WTC11 (cell line): ENCODE results near the gene NHERF1. TPM values are rescaled to one million over a fixed set of nuclear protein-coding genes. Genes with fewer than 3 reads are reported as not detected.

ENCODE experiments used
- ATAC-seq: fragments of 200-7000 bp; cut with Tn5 transposase; 2 replicates; pipeline ENCODE4 v1.10.0; 2021; ENCODE audit warnings: mild to moderate bottlenecking, moderate library complexity
- CTCF ChIA-PET: fragments of 300-600 bp; sonication (Branson Sonifier 250); formaldehyde crosslinking; loops from one replicate; lab custom pipeline; 2021; ENCODE audit warnings: antibody characterized with exemption; lab: Charles Lee
- POLR2A ChIA-PET: fragments of 350-600 bp; sonication (Branson Sonifier 250); formaldehyde crosslinking; loops from one replicate; lab custom pipeline; 2021; ENCODE audit warnings: antibody characterized with exemption; lab: Charles Lee
- DNase-seq: peaks from one replicate; pipeline ENCODE4 v3.0.0; 2021; ENCODE audit warnings: low spot score
- H3K27ac Mint-ChIP-seq: 2 replicates; pipeline ENCODE4 v1.8.0; 2021; ENCODE audit warnings: mixed read lengths
- H3K27me3 Mint-ChIP-seq: 2 replicates; pipeline ENCODE4 v1.8.0; 2021; ENCODE audit warnings: low read depth, mild to moderate bottlenecking, moderate library complexity, mixed read lengths
- H3K36me3 Mint-ChIP-seq: 2 replicates; pipeline ENCODE4 v1.8.0; 2021; ENCODE audit warnings: mixed read lengths
- H3K4me1 Mint-ChIP-seq: 2 replicates; pipeline ENCODE4 v1.8.0; 2022; ENCODE audit warnings: mixed read lengths
- H3K4me3 Mint-ChIP-seq: 2 replicates; pipeline ENCODE4 v1.8.0; 2021; ENCODE audit warnings: mild to moderate bottlenecking, moderate library complexity, mixed read lengths
- H3K9me3 Mint-ChIP-seq: 2 replicates; pipeline ENCODE4 v1.8.0; 2021; ENCODE audit warnings: mixed read lengths
- CBFB ChIP-seq: sonication (generic); formaldehyde crosslinking; IDR thresholded peaks from 2 replicates; pipeline ENCODE4 v1.8.1; 2022; ENCODE audit warnings: mild to moderate bottlenecking, low read depth, missing genetic modification reagents
- CREB1 ChIP-seq: sonication (generic); formaldehyde crosslinking; IDR thresholded peaks from 2 replicates; pipeline ENCODE4 v1.8.0; 2023; ENCODE audit warnings: mild to moderate bottlenecking, missing genetic modification reagents
- ESRRA ChIP-seq: sonication (generic); formaldehyde crosslinking; IDR thresholded peaks from 2 replicates; pipeline ENCODE4 v1.8.1; 2022; ENCODE audit warnings: mild to moderate bottlenecking, missing genetic modification reagents, borderline replicate concordance
- ETV6 ChIP-seq: sonication (generic); formaldehyde crosslinking; IDR thresholded peaks from 2 replicates; pipeline ENCODE4 v1.8.1; 2022; ENCODE audit warnings: mild to moderate bottlenecking, missing genetic modification reagents
- FOXK1 ChIP-seq: sonication (generic); formaldehyde crosslinking; IDR thresholded peaks from 2 replicates; pipeline ENCODE4 v1.8.0; 2022; ENCODE audit warnings: mild to moderate bottlenecking, moderate library complexity, missing genetic modification reagents
- FOXP1 ChIP-seq: sonication (generic); formaldehyde crosslinking; IDR thresholded peaks from 2 replicates; pipeline ENCODE4 v1.8.0; 2022; ENCODE audit warnings: missing genetic modification reagents, mild to moderate bottlenecking, moderate library complexity, borderline replicate concordance
- GABPB1 ChIP-seq: sonication (generic); formaldehyde crosslinking; IDR thresholded peaks from 2 replicates; pipeline ENCODE4 v1.8.1; 2023; ENCODE audit warnings: mild to moderate bottlenecking, missing genetic modification reagents
- JUN ChIP-seq: sonication (generic); formaldehyde crosslinking; IDR thresholded peaks from 2 replicates; pipeline ENCODE4 v1.8.0; 2023; ENCODE audit warnings: mild to moderate bottlenecking, missing genetic modification reagents
- MXD4 ChIP-seq: fragments of 250-450 bp; sonication (Bioruptor Pico); IDR thresholded peaks from 2 replicates; pipeline ENCODE4 v1.8.0; 2021; ENCODE audit warnings: mild to moderate bottlenecking, moderate library complexity, borderline replicate concordance
- NFE2L1 ChIP-seq: sonication (generic); formaldehyde crosslinking; IDR thresholded peaks from 2 replicates; pipeline ENCODE4 v1.8.1; 2023; ENCODE audit warnings: missing genetic modification reagents
- NFYB ChIP-seq: sonication (generic); formaldehyde crosslinking; conservative IDR thresholded peaks from 2 replicates; pipeline ENCODE4 v1.8.0; 2022; ENCODE audit warnings: low read depth, missing genetic modification reagents
- NR1H2 ChIP-seq: sonication (generic); formaldehyde crosslinking; IDR thresholded peaks from 2 replicates; pipeline ENCODE4 v1.9.0; 2021; ENCODE audit warnings: mild to moderate bottlenecking, moderate library complexity, missing genetic modification reagents
- SMAD3 ChIP-seq: sonication (generic); formaldehyde crosslinking; IDR thresholded peaks from 2 replicates; pipeline ENCODE4 v1.8.0; 2022; ENCODE audit warnings: missing genetic modification reagents, mild to moderate bottlenecking, borderline replicate concordance
- SP1 ChIP-seq: sonication (generic); formaldehyde crosslinking; conservative IDR thresholded peaks from 2 replicates; pipeline ENCODE4 v1.8.1; 2022; ENCODE audit warnings: missing genetic modification reagents
- total RNA-seq: library from RNA; stranded (reverse); gene quantifications from 3 replicates; pipeline ENCODE4 v1.2.3, GENCODE V29; 2021
- TF ChIP-seq, protein P1 (sequence below): sonication (generic); formaldehyde crosslinking; IDR thresholded peaks from 2 replicates; pipeline ENCODE4 v1.8.1; 2023; ENCODE audit warnings: mild to moderate bottlenecking, missing genetic modification reagents, moderate library complexity
- TF ChIP-seq, protein P2 (sequence below): sonication (generic); formaldehyde crosslinking; IDR thresholded peaks from 2 replicates; pipeline ENCODE4 v1.8.1; 2022; ENCODE audit warnings: low read depth, mild to moderate bottlenecking, moderate library complexity, missing genetic modification reagents, borderline replicate concordance
- TF ChIP-seq, protein P3 (sequence below): sonication (generic); formaldehyde crosslinking; IDR thresholded peaks from 2 replicates; pipeline ENCODE4 v1.8.0; 2022; ENCODE audit warnings: mild to moderate bottlenecking, missing genetic modification reagents
- TF ChIP-seq, protein P4 (sequence below): sonication (generic); formaldehyde crosslinking; IDR thresholded peaks from 2 replicates; pipeline ENCODE4 v1.8.1; 2022; ENCODE audit warnings: mild to moderate bottlenecking, moderate library complexity, missing genetic modification reagents
- TF ChIP-seq, protein P5 (sequence below): sonication (generic); formaldehyde crosslinking; IDR thresholded peaks from 2 replicates; pipeline ENCODE4 v1.8.0; 2022; ENCODE audit warnings: missing genetic modification reagents
- TF ChIP-seq, protein P6 (sequence below): sonication (generic); formaldehyde crosslinking; IDR thresholded peaks from 2 replicates; pipeline ENCODE4 v1.8.0; 2023; ENCODE audit warnings: missing genetic modification reagents, mild to moderate bottlenecking, borderline replicate concordance
- TF ChIP-seq, protein P7 (sequence below): fragments of 250-450 bp; sonication (Bioruptor Pico); IDR thresholded peaks from 2 replicates; pipeline ENCODE4 v1.9.0; 2021; ENCODE audit warnings: moderate library complexity, mild to moderate bottlenecking, inconsistent platforms, borderline replicate concordance

NHERF1 gene
- total RNA-seq, 1 experiment from 2014 or later, result 111 TPM

DNA sequence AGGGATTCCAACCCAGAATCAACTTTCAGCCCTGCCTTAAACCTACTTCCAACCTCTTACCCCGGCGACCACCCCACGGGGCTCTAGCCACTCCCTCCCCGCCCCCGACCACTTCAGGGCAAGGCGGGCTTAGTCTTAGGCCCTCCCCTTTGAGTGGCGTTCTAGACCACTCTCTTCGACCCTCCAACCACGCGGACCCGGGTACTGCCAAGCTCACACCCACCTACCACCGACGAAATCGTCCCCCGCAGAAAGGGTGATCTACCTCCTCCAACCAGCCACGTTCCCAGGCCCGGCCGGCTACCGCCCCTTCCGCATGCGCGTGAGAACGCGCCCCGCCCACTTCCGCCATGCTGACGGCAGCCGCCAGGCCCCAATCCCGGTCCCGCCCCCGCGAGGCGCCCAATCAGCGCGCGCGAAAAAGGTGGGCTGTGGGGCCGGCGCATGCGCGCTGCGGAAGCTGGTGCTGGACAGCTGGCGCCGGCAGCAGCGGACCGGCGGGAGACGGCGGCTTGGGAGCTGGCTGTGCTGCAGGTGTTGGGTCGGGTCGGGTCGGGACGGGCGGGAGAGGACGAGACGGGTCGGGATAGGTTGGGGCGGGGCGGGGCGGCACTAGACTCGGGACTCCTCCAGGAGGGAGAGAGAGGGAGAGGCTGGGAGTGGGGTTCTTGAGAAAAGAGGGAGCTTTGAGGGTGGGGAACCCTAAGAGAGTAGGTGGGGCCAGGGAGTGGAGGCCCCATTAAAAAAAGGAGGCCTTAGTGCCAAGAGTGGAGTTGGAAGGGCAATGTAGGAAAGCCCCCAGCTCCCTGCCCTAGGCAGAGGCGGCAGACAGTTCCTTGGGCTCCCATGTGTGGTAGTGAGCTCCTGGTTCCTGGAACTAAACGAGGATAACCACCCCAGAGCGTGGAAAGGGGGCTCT lies 27.9 kb downstream of the NHERF1 start, which contains the start of gene NAT9:
TSS of gene NAT9 (minus strand) at position 302 of the 919 bp plus-strand sequence. CDS start 647 bp downstream, outside the sequence.
- DNase-seq (peak; percentile 99), ATAC-seq (peak; percentile 96)
- POLR2A ChIA-PET, result interaction anchor here (0.6 to 2.2 kb wide), 8 partner anchors 17 to 119 kb away, joined by 3 to 14 read pairs (median 4); partner anchors contain the start of genes FDXR and RAB37
- TF ChIP-seq NFE2L1 (CRISPR knock-in tag) (0 out of 2 replicates have a peak, but pooled peaks have one; percentile 63), NFYB (peak; percentile 73), GABPB1 (CRISPR knock-in tag) (peak; percentile 83), SMAD3 (CRISPR knock-in tag) (no peak; the same call in 1 of the 2 replicates), NR1H2 (no peak), MXD4 (CRISPR knock-in tag) (no peak), ESRRA (CRISPR knock-in tag) (peak; percentile 66; the same call in 1 of the 2 replicates), FOXK1 (CRISPR knock-in tag) (peak; percentile 75; the same call in 1 of the 2 replicates), CREB1 (CRISPR knock-in tag) (0 out of 2 replicates have a peak, but pooled peaks have one; percentile 17), SP1 (CRISPR knock-in tag) (peak; percentile 100), CBFB (CRISPR knock-in tag) (0 out of 2 replicates have a peak, but pooled peaks have one; percentile 39), FOXP1 (CRISPR knock-in tag) (0 out of 2 replicates have a peak, but pooled peaks have one; percentile 5), ETV6 (CRISPR knock-in tag) (peak; percentile 44; the same call in 1 of the 2 replicates), JUN (CRISPR knock-in tag) (no peak)
- TF ChIP-seq, protein P1, sequence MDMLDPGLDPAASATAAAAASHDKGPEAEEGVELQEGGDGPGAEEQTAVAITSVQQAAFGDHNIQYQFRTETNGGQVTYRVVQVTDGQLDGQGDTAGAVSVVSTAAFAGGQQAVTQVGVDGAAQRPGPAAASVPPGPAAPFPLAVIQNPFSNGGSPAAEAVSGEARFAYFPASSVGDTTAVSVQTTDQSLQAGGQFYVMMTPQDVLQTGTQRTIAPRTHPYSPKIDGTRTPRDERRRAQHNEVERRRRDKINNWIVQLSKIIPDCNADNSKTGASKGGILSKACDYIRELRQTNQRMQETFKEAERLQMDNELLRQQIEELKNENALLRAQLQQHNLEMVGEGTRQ (CRISPR knock-in tag), result no peak; the same call in 1 of the 2 replicates
- TF ChIP-seq, protein P2, sequence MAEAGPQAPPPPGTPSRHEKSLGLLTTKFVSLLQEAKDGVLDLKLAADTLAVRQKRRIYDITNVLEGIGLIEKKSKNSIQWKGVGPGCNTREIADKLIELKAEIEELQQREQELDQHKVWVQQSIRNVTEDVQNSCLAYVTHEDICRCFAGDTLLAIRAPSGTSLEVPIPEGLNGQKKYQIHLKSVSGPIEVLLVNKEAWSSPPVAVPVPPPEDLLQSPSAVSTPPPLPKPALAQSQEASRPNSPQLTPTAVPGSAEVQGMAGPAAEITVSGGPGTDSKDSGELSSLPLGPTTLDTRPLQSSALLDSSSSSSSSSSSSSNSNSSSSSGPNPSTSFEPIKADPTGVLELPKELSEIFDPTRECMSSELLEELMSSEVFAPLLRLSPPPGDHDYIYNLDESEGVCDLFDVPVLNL (CRISPR knock-in tag), result peak; percentile 28; the same call in 1 of the 2 replicates
- TF ChIP-seq, protein P3, sequence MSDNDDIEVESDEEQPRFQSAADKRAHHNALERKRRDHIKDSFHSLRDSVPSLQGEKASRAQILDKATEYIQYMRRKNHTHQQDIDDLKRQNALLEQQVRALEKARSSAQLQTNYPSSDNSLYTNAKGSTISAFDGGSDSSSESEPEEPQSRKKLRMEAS (CRISPR knock-in tag), result peak; percentile 89
- TF ChIP-seq, protein P4, sequence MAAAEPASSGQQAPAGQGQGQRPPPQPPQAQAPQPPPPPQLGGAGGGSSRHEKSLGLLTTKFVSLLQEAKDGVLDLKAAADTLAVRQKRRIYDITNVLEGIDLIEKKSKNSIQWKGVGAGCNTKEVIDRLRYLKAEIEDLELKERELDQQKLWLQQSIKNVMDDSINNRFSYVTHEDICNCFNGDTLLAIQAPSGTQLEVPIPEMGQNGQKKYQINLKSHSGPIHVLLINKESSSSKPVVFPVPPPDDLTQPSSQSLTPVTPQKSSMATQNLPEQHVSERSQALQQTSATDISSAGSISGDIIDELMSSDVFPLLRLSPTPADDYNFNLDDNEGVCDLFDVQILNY, result peak; percentile 96
- TF ChIP-seq, protein P5, sequence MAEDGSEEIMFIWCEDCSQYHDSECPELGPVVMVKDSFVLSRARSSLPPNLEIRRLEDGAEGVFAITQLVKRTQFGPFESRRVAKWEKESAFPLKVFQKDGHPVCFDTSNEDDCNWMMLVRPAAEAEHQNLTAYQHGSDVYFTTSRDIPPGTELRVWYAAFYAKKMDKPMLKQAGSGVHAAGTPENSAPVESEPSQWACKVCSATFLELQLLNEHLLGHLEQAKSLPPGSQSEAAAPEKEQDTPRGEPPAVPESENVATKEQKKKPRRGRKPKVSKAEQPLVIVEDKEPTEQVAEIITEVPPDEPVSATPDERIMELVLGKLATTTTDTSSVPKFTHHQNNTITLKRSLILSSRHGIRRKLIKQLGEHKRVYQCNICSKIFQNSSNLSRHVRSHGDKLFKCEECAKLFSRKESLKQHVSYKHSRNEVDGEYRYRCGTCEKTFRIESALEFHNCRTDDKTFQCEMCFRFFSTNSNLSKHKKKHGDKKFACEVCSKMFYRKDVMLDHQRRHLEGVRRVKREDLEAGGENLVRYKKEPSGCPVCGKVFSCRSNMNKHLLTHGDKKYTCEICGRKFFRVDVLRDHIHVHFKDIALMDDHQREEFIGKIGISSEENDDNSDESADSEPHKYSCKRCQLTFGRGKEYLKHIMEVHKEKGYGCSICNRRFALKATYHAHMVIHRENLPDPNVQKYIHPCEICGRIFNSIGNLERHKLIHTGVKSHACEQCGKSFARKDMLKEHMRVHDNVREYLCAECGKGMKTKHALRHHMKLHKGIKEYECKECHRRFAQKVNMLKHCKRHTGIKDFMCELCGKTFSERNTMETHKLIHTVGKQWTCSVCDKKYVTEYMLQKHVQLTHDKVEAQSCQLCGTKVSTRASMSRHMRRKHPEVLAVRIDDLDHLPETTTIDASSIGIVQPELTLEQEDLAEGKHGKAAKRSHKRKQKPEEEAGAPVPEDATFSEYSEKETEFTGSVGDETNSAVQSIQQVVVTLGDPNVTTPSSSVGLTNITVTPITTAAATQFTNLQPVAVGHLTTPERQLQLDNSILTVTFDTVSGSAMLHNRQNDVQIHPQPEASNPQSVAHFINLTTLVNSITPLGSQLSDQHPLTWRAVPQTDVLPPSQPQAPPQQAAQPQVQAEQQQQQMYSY (CRISPR knock-in tag), result 0 out of 2 replicates have a peak, but pooled peaks have one; percentile 13
- TF ChIP-seq, protein P6, sequence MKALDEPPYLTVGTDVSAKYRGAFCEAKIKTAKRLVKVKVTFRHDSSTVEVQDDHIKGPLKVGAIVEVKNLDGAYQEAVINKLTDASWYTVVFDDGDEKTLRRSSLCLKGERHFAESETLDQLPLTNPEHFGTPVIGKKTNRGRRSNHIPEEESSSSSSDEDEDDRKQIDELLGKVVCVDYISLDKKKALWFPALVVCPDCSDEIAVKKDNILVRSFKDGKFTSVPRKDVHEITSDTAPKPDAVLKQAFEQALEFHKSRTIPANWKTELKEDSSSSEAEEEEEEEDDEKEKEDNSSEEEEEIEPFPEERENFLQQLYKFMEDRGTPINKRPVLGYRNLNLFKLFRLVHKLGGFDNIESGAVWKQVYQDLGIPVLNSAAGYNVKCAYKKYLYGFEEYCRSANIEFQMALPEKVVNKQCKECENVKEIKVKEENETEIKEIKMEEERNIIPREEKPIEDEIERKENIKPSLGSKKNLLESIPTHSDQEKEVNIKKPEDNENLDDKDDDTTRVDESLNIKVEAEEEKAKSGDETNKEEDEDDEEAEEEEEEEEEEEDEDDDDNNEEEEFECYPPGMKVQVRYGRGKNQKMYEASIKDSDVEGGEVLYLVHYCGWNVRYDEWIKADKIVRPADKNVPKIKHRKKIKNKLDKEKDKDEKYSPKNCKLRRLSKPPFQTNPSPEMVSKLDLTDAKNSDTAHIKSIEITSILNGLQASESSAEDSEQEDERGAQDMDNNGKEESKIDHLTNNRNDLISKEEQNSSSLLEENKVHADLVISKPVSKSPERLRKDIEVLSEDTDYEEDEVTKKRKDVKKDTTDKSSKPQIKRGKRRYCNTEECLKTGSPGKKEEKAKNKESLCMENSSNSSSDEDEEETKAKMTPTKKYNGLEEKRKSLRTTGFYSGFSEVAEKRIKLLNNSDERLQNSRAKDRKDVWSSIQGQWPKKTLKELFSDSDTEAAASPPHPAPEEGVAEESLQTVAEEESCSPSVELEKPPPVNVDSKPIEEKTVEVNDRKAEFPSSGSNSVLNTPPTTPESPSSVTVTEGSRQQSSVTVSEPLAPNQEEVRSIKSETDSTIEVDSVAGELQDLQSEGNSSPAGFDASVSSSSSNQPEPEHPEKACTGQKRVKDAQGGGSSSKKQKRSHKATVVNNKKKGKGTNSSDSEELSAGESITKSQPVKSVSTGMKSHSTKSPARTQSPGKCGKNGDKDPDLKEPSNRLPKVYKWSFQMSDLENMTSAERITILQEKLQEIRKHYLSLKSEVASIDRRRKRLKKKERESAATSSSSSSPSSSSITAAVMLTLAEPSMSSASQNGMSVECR (CRISPR knock-in tag), result 0 out of 2 replicates have a peak, but pooled peaks have one; percentile 52
- TF ChIP-seq, protein P7, sequence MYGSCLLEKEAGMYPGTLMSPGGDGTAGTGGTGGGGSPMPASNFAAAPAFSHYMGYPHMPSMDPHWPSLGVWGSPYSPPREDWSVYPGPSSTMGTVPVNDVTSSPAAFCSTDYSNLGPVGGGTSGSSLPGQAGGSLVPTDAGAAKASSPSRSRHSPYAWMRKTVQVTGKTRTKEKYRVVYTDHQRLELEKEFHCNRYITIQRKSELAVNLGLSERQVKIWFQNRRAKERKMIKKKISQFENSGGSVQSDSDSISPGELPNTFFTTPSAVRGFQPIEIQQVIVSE (CRISPR knock-in tag), result no peak
- no peaks in the 10 kb centered on the region for H3K27me3 Mint-ChIP-seq
- CTCF ChIA-PET, result interaction anchor here (0.6 to 12.0 kb wide), 20 partner anchors 9 to 259 kb away, joined by 3 to 262 read pairs (median 6); partner anchors contain the start of genes FDXR and RAB37
- H3K4me3 Mint-ChIP-seq, result peak within 1 kb of the TSS; percentile 91
- peaks cover 26% of the 10 kb centered on the region for H3K36me3 Mint-ChIP-seq
- H3K4me1 Mint-ChIP-seq, result peaks cover 15% of the 10 kb centered on the region
- no peaks in the 10 kb centered on the region for H3K9me3 Mint-ChIP-seq
- peak within 1 kb of the TSS; percentile 97 for H3K27ac Mint-ChIP-seq
